Stimulated activated CD8-positive, alpha-beta memory T cell treated with anti-CD3 and anti-CD28 coated beads, Interleukin-12 subunit alpha, Interleukin-12 subunit beta, amount 100 ng/mL, for 24 hours (primary cell): ENCODE measurements around the gene SPACDR.

Experiments
- DNase-seq: peaks from one replicate; pipeline ENCODE4 v3.0.0-alpha.2; 2020; ENCODE audit errors: extremely low read depth

Gene SPACDR

DNA sequence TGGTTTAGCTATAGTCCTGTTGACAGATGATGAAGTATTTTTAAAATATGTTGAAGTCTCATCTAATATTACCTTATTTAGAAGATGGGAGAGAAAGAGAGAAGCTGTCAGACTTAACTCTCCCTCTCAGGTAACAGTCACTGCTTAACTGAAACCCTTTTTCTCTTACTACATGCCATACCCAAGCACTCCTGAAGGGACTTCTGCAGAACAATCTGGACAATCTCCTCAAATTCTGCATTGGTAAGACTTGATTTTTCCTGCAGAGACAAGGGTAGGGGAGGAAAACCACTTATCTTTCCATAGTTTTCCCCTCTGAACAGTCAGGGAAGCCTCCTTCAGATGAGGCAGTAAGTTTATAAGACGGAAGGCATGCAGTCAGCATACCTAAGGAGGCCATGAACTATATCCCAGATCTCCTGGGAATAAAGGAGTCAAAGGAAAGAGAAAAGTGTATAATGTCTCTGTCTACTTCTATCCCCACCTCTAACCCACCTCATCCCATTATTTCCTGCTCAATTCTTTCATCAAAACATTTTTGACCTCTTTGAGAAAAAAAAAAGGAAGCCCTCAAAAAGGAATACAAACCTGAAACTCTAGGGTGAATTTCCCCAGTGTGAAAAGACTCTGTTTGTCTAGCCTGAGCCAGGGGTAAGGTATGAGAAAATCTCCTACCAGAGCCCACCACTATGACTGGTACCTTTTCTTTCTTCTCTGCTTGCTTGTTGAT lies 45.0 kb downstream of the SPACDR start:
- DNase-seq = no peak

DNA sequence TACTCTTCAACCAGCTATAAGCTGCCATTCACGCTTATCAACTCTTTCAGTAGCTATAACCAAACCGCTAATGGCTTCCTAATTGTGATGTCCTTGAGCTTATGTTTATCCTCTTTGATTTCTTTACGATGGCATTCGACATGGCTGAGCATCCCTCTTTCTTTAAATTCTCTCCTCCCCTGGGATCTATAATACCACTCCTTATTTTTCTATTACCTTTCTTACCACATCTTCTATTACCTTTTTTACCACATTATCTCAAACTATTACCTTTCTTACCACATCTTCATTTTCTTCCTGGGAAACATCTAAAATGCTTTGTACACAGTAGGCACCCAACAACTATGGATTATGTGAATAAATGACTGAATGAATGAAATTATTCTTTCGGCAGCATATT lies 48.6 kb downstream of the SPACDR start:
- no peak for DNase-seq

- no peak for DNase-seq
Measured at GRCh38 chr7:100413889-100414288, 50.2 kb downstream of the SPACDR start.

DNA sequence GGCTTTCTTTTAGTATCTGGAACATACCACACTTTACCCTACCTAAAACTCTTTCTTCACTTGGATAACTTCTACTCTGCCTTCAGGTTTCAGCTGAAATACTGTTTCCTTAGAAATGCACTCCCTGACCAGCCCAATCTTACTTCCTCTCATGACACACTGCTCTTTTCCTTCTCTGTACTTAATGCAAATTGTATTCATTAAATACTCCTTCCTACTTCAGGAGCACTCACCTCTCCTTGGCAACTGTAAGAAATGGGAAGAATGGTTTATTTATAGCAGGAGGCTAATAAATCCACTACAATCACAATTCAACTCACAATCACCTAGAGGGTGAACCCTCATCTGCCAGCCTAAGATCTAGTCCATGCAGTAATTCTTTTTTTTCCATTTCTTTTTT lies 50.7 kb downstream of the SPACDR start:
- DNase-seq = no peak

DNA sequence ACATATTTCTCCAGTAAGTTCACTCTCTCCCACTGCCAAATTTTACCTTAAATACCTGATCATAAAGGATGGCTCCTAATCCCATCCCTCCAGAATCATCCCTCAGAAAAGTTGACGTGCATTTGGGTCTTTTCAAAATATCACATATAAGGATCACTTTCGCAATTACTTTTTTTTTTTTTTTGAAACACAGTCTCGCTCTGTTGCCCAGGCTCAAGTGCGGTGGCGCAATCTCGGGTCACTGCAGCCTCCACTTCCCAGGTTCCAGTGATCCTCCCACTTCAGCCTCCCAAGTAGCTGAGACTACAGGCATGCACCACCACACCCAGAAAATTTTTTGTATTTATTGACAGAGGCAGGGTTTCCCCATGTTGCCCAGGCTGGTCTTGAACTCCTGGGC lies 53.0 kb downstream of the SPACDR start:
- DNase-seq = no peak

- no peak for DNase-seq
Measured at GRCh38 chr7:100407285-100408180, 56.5 kb downstream of the SPACDR start.

DNA sequence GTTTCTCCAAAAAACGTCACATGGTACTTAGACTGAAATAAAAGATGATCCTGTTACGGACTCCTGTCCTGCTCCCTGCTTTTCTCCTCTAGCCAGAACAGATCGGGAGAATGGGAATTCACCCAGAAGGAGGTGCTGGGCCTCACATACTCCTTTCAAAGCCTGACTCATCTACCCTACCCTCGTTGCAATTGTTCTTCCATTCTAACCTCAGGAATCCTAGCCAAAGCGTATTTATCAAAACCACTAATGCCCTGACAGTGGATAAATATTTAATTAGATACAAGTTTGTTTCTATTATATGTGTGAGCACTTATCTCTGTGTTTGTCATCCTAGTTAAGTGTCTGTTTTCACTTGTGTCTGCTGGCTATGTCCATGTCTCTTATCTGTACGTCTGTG lies 57.3 kb downstream of the SPACDR start:
- no peak for DNase-seq
